ENCODE results near the gene NTSR1.

The NTSR1 gene

GRCh38 chr20:62710221-62710885, 1.7 kb downstream of the NTSR1 start:
- no peak for DNase-seq

- peak; percentile 16 for DNase-seq
These were observed 2.5 kb downstream of the NTSR1 start for GRCh38 chr20:62710886-62711702.

GRCh38 chr20:62711703-62712101, 3.1 kb downstream of the NTSR1 start:
- DNase-seq = no peak

GRCh38 chr20:62712606-62713005, 4.0 kb downstream of the NTSR1 start:
- no peak for DNase-seq

DNA sequence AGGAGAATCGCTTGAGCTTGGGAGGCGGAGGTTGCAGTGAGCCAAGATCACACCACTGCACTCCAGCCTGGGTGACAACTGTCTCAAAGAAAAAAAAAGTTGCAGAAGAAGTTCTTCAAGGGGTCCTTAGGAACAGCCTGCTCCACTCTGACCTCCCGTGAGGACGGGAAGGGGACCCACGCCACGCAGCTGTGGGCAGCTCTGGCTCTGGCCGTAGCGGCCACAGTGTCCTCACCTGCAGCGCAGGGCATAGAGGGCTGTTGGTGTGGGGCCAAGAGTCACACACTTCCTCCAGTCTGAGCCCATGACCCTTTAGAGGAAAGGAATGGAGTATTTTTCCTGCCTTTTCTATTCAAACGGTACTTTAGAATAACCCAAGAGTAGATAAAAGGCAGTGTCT, 5.4 kb downstream of the NTSR1 start:
- no peak for DNase-seq

DNA sequence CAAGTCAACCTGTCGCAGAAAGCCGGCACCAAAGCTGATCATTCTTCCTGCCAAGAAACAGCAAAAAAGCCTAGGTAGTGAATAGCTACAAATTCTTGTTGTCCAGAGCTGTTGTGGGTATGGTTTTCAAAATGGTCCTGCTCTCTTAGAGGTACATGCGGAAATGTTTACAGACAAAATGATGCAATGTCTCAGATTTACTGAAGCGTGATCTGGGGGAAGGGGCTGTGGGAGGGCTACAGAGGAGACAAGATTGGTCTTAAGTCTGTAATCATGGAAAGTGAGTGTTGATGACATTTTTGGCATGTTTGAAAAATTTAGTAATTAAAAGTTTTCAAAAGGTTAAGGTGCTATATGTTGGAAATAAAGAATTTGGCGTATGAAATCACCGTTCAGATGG, 6.2 kb downstream of the NTSR1 start:
- DNase-seq = no peak

DNA sequence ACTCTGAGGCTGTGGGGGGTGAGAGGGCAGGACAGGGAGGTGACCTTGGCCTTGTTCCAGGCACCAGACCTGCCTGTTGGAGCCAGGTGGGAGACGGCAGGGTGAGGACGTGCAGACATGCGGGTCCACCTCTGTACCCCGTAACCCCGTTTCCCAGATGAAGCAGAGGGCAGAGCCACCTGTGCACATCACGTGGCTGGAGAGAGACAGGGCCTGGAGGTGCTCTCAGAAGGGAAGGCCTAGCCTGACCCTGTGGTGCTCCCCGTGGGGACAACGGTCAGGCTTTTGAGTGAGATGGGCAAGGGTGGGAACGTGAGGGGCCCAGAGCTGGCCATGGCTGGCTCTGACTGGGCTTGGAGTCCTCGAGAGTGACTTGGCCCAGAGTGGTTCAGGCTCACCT, 6.6 kb downstream of the NTSR1 start:
- no peak for DNase-seq

- DNase-seq = peak; percentile 26
These were observed 7.7 kb downstream of the NTSR1 start for GRCh38 chr20:62716198-62716940.

DNA sequence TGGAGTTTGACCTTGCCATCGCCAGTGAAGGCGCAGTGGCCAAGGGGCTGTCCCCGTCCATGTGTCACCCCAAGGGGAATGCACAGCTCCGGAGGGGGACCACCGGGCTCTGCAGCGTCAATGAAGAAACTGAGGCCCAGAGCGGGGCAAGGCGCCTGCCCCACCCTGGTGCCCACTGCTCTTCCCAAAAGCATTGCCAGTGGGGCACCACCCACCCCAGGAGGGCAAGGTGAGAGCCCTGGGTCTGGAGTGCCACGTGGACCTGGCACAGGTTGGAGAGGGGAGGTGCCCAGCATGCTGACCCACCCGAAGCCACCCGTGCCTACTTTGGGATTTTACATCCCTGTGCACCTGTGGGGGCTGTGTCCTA, 8.3 kb downstream of the NTSR1 start:
- no peak for DNase-seq

- no peak for DNase-seq
These were observed 9.3 kb downstream of the NTSR1 start for GRCh38 chr20:62717933-62718332.

DNA sequence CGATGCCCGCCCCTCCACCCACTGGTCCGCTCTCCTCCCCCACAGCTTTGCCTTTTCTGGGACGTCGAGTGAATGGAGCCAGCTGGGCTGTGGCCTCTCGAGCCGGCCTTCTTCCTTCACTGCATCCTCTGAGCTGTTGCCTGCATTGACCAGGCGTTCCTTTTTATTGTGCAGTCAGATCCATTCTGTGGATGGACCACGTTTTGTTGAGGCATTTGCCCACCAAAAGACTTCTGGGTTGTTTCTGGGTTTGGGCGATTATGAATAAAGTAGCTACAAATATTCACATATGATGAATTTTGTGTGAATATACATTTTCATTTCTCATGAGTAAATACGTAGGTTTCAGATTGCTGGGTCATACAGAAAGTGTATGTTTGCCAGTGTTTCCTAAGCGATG, 9.9 kb downstream of the NTSR1 start:
- DNase-seq = no peak

DNA sequence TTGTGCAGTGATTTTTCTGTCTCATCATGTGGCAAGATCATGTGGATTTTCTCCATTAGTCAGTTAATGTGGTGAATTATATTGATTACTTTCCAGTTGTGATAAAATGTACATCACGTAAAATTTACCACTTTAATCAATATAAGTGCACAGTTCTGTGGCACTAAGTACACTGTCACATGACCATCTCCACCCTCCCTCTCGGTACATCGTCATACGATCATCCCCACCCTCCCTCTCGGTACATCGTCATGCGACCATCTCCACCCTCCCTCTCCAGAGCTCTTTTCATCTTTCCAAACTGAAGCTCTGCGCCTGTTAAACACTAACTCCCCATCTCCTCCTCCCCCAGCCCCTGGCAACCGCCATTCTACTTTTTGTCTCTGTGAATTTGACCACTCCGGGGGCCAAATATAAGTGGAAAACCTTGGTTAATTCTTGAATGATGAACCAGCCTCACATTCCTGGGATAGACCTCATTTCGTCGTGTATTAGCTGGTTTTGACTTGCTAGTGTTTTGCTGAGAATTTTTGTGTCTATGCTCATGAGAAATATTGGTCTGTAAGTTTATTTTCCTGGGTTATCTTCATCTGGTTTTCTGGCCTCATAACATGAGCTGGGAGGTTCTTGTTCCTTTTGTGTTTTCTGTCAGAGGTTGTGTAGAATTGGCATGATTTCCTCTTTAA, 10.8 kb downstream of the NTSR1 start:
- no peak for DNase-seq

- DNase-seq = peak; percentile 42
These were observed 13.1 kb downstream of the NTSR1 start for GRCh38 chr20:62721511-62722370.

GRCh38 chr20:62722627-62723026, 14.0 kb downstream of the NTSR1 start:
- DNase-seq = no peak

DNA sequence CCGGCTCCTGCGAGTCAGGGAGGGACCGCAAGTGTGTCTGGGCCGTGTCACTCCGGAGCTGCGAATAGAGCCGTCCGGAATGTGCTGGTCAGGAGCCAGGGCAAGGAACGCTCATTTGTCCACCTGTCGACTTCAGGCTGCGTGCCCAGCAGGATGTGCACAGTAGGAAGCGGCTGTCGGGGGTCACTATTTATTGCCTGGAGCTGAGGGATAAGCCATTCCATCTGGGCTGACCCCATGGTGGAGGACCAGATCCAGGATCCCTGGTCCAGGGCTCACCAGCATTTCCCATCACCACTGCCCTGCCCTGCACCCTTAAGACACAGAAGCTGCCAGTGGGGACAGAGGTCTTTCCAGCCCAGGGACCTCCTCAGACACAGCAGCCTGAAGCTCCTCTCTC, 14.7 kb downstream of the NTSR1 start:
- DNase-seq = no peak

DNA sequence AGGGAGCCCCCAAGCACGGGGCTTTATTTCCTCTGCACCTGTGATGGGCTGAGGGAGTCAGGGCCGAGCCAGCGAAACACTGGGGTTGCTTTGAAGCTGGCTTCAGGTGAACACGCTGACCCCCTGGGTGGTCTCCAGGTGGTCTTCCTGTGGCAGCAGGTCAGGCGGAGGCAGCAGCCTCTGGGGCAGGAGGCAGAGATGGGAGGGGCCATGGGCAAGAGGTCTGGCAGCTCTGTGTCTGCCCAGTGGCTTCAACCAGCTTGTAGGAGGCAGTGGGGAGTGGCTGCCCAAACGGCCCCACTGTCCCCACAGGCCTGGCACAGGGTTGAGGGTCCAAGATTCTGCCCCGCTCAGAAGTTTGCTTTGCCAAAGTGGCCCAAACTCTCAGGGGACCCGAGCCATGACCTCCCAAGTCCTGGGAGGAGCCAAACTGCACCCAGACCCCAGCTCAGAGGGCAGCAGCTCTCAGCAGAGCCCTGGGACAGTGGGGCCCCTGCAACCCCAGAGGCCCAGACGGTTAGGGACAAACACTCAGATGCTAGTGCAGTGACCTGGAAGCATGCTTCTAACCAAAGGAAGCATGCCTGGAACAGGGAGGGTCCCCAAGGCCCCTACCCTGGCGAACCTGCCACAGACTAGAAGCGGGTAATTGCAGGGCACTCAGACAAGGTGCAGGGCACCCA, 15.3 kb downstream of the NTSR1 start:
- DNase-seq = no peak

DNA sequence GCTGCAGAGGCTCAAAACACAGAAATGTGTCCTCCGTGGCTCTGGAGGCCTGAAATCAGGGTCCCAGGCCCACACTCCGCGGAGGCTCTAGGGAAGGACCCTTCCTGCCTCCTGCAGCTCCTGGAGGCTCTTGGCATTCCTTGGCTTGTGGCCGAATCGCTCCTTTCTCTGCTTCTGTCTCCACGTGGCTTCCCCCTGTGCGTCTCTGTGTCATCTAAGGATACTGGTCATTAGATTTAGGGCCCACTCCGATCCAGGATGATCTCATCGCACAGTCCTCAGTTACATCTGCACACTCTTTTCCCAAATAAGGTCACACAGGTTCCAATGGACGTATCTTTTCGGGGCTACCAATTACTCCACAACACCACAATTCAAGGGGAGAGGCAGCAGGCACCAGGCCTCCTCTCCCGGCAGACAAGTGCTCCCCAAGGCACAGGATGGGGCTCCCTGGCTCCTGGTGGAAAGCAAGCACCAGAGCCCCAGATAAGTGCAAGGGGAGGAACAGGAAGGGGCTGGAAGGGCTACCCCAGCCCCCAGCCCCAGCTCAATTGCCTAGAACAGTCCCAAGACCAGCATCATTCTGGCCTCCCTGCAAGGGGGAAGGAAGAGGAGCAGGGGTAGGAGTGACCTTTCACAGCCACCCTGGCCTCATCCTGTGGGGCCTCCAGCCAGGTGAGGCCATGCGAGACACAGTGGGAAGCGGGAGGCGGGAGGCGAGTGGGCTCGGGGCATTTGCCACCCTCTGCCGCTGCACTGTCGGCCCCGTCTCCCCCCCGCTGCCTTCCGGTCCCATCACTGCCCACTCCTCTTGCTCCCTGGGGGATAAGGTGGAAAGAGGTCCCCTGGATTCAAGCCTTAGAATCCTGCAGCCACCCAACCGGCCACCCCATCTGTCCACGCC, 16.3 kb downstream of the NTSR1 start:
- DNase-seq = no peak

- no peak for DNase-seq
These were observed 17.1 kb downstream of the NTSR1 start for GRCh38 chr20:62725596-62726268.

DNA sequence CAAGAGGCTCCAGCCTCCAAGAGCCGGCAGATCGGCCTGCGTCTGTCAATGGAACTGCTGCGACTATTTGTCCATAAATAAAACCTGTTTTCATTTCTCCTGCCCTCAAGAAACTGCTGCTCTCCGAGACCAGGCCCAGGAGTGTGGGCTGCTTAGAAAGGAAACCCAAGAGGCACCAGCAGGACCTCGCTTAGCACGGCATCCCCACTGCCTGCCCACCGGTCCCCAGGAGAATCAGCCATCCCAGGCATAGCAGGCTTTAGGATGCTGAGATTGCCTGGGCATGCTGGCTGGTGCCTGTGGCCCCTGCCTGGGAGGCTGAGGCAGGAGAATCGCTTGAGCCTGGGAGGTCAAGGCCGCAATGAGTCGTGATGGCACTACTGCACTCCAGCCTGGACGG, 17.6 kb downstream of the NTSR1 start:
- DNase-seq = no peak

All from activated CD4-positive, alpha-beta T cell treated with anti-CD3 and anti-CD28 coated beads, Interleukin-10, Interleukin-2, amounts not matched to agents 100 ng/mL and 50 ng/mL, durations not matched to agents 16 hours and 8 hours (primary cell).